H9 (cell line): ENCODE measurements around the gene DENND10. TPM values are rescaled to one million over a fixed set of nuclear protein-coding genes. Genes with fewer than 3 reads are reported as not detected.

Experiments
- DNase-seq: peaks from one replicate; pipeline ENCODE4 v3.0.0-alpha.2; 2017
- H2AFZ ChIP-seq: one replicate; pipeline ENCODE4 v1.6.1; 2013; ENCODE audit warnings: mild to moderate bottlenecking, low read length, control low read depth, moderate library complexity
- H2AK5ac ChIP-seq: 2 replicates; pipeline ENCODE4 v1.6.1; 2013; ENCODE audit warnings: low read length, control low read depth, mixed read lengths; ENCODE audit not compliant: insufficient read length
- H2BK120ac ChIP-seq: one replicate; pipeline ENCODE4 v1.6.1; 2013; ENCODE audit warnings: low read depth, mild to moderate bottlenecking, low read length, control low read depth, inconsistent platforms; ENCODE audit not compliant: poor library complexity, severe bottlenecking
- H2BK12ac ChIP-seq: 2 replicates; pipeline ENCODE4 v1.6.1; 2013; ENCODE audit warnings: low read length, control low read depth, mixed read lengths, low read depth; ENCODE audit not compliant: insufficient read length
- H2BK15ac ChIP-seq: 2 replicates; pipeline ENCODE4 v1.6.1; 2013; ENCODE audit warnings: low read depth, low read length, control low read depth
- H2BK20ac ChIP-seq: one replicate; pipeline ENCODE4 v1.6.1; 2013; ENCODE audit warnings: low read depth, mild to moderate bottlenecking, low read length, control low read depth, inconsistent platforms; ENCODE audit not compliant: poor library complexity, severe bottlenecking
- H2BK5ac ChIP-seq: 2 replicates; pipeline ENCODE4 v1.6.1; 2013; ENCODE audit warnings: low read length, control low read depth, mixed read lengths; ENCODE audit not compliant: insufficient read length
- H3K14ac ChIP-seq: 2 replicates; pipeline ENCODE4 v1.6.1; 2013; ENCODE audit warnings: low read length, control low read depth; ENCODE audit not compliant: insufficient read depth
- H3K18ac ChIP-seq: 2 replicates; pipeline ENCODE4 v1.6.1; 2013; ENCODE audit warnings: low read depth, mild to moderate bottlenecking, mixed read lengths, low read length, control low read depth; ENCODE audit not compliant: insufficient read length
- H3K23ac ChIP-seq: 2 replicates; pipeline ENCODE4 v1.6.1; 2013; ENCODE audit warnings: low read length, control low read depth, mixed read lengths, low read depth; ENCODE audit not compliant: insufficient read length
- H3K23me2 ChIP-seq: 2 replicates; pipeline ENCODE4 v1.6.1; 2013; ENCODE audit warnings: low read depth, mild to moderate bottlenecking, mixed read lengths, low read length, control low read depth; ENCODE audit not compliant: insufficient read length, poor library complexity, severe bottlenecking
- H3K27ac ChIP-seq: 2 replicates; pipeline ENCODE4 v1.5.1; 2013; ENCODE audit warnings: low read length, control low read depth, mixed read lengths, low read depth; ENCODE audit not compliant: insufficient read length
- H3K27me3 ChIP-seq: 2 replicates; pipeline ENCODE4 v1.6.1; 2013; ENCODE audit warnings: low read length, control low read depth, inconsistent platforms; ENCODE audit not compliant: insufficient read depth
- H3K4ac ChIP-seq: 2 replicates; pipeline ENCODE4 v1.6.1; 2013; ENCODE audit warnings: low read depth, mild to moderate bottlenecking, control low read depth, inconsistent platforms, low read length, moderate library complexity
- H3K4me1 ChIP-seq: 2 replicates; pipeline ENCODE4 v1.6.1; 2013; ENCODE audit warnings: low read length, control low read depth, inconsistent platforms; ENCODE audit not compliant: insufficient read depth
- H3K4me2 ChIP-seq: 2 replicates; pipeline ENCODE4 v1.6.1; 2013; ENCODE audit warnings: low read length, control low read depth, mixed read lengths; ENCODE audit not compliant: insufficient read length, insufficient read depth
- H3K56ac ChIP-seq: 2 replicates; pipeline ENCODE4 v1.6.1; 2013; ENCODE audit warnings: low read depth, mild to moderate bottlenecking, mixed read lengths, low read length, control low read depth; ENCODE audit not compliant: insufficient read length
- H3K79me1 ChIP-seq: 2 replicates; pipeline ENCODE4 v1.6.1; 2013; ENCODE audit warnings: low read depth, mild to moderate bottlenecking, moderate library complexity, low read length, control low read depth, inconsistent platforms; ENCODE audit not compliant: insufficient read depth, poor library complexity, severe bottlenecking
- H3K79me2 ChIP-seq: 2 replicates; pipeline ENCODE4 v1.6.1; 2013; ENCODE audit warnings: low read length, control low read depth, inconsistent platforms; ENCODE audit not compliant: insufficient read depth
- H3K9ac ChIP-seq: 2 replicates; pipeline ENCODE4 v1.6.1; 2013; ENCODE audit warnings: low read length, control low read depth, mixed read lengths; ENCODE audit not compliant: insufficient read length; ENCODE audit errors: extremely low read depth
- H3K9me3 ChIP-seq: one replicate; pipeline ENCODE4 v1.6.1; 2013; ENCODE audit warnings: low read depth, low read length, inconsistent platforms; ENCODE audit not compliant: control insufficient read depth
- H3T11ph ChIP-seq: one replicate; pipeline ENCODE4 v1.6.1; 2013; ENCODE audit warnings: mild to moderate bottlenecking, low read length, control low read depth, inconsistent platforms
- H4K20me1 ChIP-seq: one replicate; pipeline ENCODE4 v1.6.1; 2013; ENCODE audit not compliant: control insufficient read depth, insufficient read length, insufficient read depth
- H4K5ac ChIP-seq: 2 replicates; pipeline ENCODE4 v1.6.1; 2013; ENCODE audit warnings: low read depth, mild to moderate bottlenecking, mixed read lengths, low read length, control low read depth; ENCODE audit not compliant: insufficient read length
- H4K8ac ChIP-seq: replicated peaks from 2 replicates; pipeline ENCODE4 v1.6.1; 2013; ENCODE audit warnings: low read length, control low read depth, mixed read lengths, low read depth; ENCODE audit not compliant: insufficient read length
- H4K91ac ChIP-seq: 2 replicates; pipeline ENCODE4 v1.6.1; 2013; ENCODE audit warnings: low read depth, mild to moderate bottlenecking, moderate library complexity, mixed read lengths, low read length, control low read depth; ENCODE audit not compliant: insufficient read length
- H3K27ac Mint-ChIP-seq, 3 experiments: 2 replicates in 2 of 3; 3 replicates in 1 of 3; pipeline ENCODE4 v1.8.0; 2020 to 2021; ENCODE audit warnings: mixed read lengths in 3 of 3, mild to moderate bottlenecking in 1 of 3, moderate library complexity in 1 of 3
- H3K27me3 Mint-ChIP-seq: 2 replicates; pipeline ENCODE4 v1.8.0; 2021; ENCODE audit warnings: low read depth, mild to moderate bottlenecking, moderate library complexity, mixed read lengths
- H3K36me3 Mint-ChIP-seq, 3 experiments: 2 replicates in 2 of 3; 3 replicates in 1 of 3; pipeline ENCODE4 v1.8.0; 2020 to 2021; ENCODE audit warnings: low read depth in 3 of 3, mixed read lengths in 3 of 3; ENCODE audit not compliant: insufficient read depth in 1 of 3
- H3K4me1 Mint-ChIP-seq, 2 experiments: 2 replicates each; pipeline ENCODE4 v1.8.0; 2020; ENCODE audit warnings: mixed read lengths in 2 of 2
- H3K4me3 Mint-ChIP-seq, 2 experiments: 2 replicates in 1 of 2; 3 replicates in 1 of 2; pipeline ENCODE4 v1.8.0; 2020 to 2021; ENCODE audit warnings: mild to moderate bottlenecking in 2 of 2, mixed read lengths in 2 of 2, moderate library complexity in 1 of 2
- H3K9me3 Mint-ChIP-seq, 2 experiments: 2 replicates in 1 of 2; 3 replicates in 1 of 2; pipeline ENCODE4 v1.8.0; 2020; ENCODE audit warnings: mild to moderate bottlenecking in 2 of 2, mixed read lengths in 2 of 2, moderate library complexity in 1 of 2
- CTCF ChIP-seq: fragments of 200-600 bp; sonication (generic); conservative IDR thresholded peaks from 3 replicates; pipeline ENCODE4 v1.8.0; 2021; ENCODE audit warnings: antibody characterized with exemption, mild to moderate bottlenecking
- WGBS: extraction: QIAGEN DNeasy Blood & Tissue Kit; methylation state at CpG from one replicate; pipeline ENCODE4 v1.1.7; 2013; ENCODE audit warnings: missing lambda C conversion rate, low lambda C conversion rate, mixed read lengths; ENCODE audit not compliant: insufficient read length; ENCODE audit errors: extremely low coverage; 5-methylcytosine and 5-hydroxymethylcytosine counted together
- total RNA-seq: library from RNA; stranded (reverse); gene quantifications from 2 replicates; pipeline ENCODE4 v1.2.1, GENCODE V29; 2021

Gene DENND10
- total RNA-seq, 1 experiment from 2014 or later: 63.2 TPM

DNA sequence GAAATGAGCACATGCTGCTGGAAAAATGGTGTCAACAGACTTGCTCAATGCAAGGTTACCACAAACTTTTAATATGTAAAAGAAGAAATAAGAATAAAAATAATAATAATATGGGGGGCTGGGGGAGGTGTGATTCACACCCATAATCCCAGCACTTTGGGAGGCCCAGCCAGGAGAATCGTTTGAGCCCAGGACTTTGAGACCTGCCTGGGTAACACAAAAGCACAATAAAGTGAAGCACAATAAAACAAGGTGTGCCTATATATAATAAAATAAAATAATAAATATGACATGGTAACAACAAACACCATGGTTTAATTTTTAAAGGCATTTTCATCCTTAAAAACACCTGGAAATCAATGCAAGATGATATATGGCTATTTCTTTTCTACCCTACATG lies 48.4 kb upstream of the DENND10 start:
- Histone ChIP-seq H3K4me2 (no peak overlapping the region), H4K91ac (no peak overlapping the region), H3T11ph (no peak overlapping the region), H3K18ac (no peak overlapping the region), H2BK12ac (no peak overlapping the region), H4K5ac (no peak overlapping the region), H3K23me2 (no peaks in the 10 kb centered on the region), H3K56ac (no peak overlapping the region), H4K8ac (no peak overlapping the region), H2AFZ (no peak overlapping the region), H2BK15ac (no peak overlapping the region), H2BK120ac (no peak overlapping the region), H2BK5ac (no peak overlapping the region), H3K79me2 (peaks cover 3% of the 10 kb centered on the region; the same call in 1 of the 2 replicates), H2BK20ac (no peak overlapping the region), H3K9ac (no peak overlapping the region), H3K27me3 (no peaks in the 10 kb centered on the region), H3K14ac (no peak overlapping the region), H3K23ac (no peak overlapping the region), H2AK5ac (no peak overlapping the region), H3K79me1 (peaks cover 2% of the 10 kb centered on the region), H3K9me3 (no peaks in the 10 kb centered on the region), H4K20me1 (no peaks in the 10 kb centered on the region), H3K4me1 (no peaks in the 10 kb centered on the region), H3K4ac (no peak overlapping the region), H3K27ac (no peak overlapping the region)
- Mint-ChIP-seq H3K27ac (no peak overlapping the region), H3K27me3 (no peaks in the 10 kb centered on the region), H3K4me1 (no peaks in the 10 kb centered on the region), H3K9me3 (no peaks in the 10 kb centered on the region), H3K36me3 (peaks cover 79 to 99% (median 97%) of the 10 kb centered on the region in 3 experiments; a peak in 6 of 7 replicates), H3K4me3 (no peak overlapping the region)
- no CpG with 5 or more reads among the region's 1 CpG for WGBS
- no peak for TF ChIP-seq CTCF
- no peak for DNase-seq
